Sciatic nerve (tissue), 2 donors: ENCODE measurements around the gene ADCY2. TPM values are rescaled to one million over a fixed set of nuclear protein-coding genes. Genes with fewer than 3 reads are reported as not detected.

Source experiments
- ATAC-seq: fragments of 200-7000 bp; cut with Tn5 transposase; one replicate; pipeline ENCODE4 v1.9.1; 2020; ENCODE audit warnings: mild to moderate bottlenecking, moderate library complexity
- DNase-seq: peaks from one replicate; pipeline ENCODE4 v3.0.0-alpha.2; 2020; ENCODE audit warnings: low spot score
- intact Hi-C: fragments of 100-400 bp; cut with DNase I; formaldehyde crosslinking; loops from one replicate; pipeline ENCODE4 v1.14.2; 2022
- total RNA-seq: library from RNA; stranded (reverse); fragmentation: NEBNext Ultra II Directional; extraction: Animal tissue kit (Norgen Biotek cat#: 25700); gene quantifications from one replicate; pipeline ENCODE4 v1.2.1, GENCODE V29; 2021
- donor health status: DM: no; HTN: no; CAD: no.
- donor health status: DM: no; HTN: no; CAD: no.

Gene ADCY2
- total RNA-seq, 1 donor from 2014 or later = 10.0 TPM

GRCh38 chr5:7615566-7616061 lies 219.7 kb downstream of the ADCY2 start:
- intact Hi-C loops = no loop called here
- DNase-seq (no peak), ATAC-seq (no peak)

GRCh38 chr5:7616897-7617296 lies 221.0 kb downstream of the ADCY2 start:
- intact Hi-C loops = no loop called here
- DNase-seq = no peak
- no peak for ATAC-seq

DNA sequence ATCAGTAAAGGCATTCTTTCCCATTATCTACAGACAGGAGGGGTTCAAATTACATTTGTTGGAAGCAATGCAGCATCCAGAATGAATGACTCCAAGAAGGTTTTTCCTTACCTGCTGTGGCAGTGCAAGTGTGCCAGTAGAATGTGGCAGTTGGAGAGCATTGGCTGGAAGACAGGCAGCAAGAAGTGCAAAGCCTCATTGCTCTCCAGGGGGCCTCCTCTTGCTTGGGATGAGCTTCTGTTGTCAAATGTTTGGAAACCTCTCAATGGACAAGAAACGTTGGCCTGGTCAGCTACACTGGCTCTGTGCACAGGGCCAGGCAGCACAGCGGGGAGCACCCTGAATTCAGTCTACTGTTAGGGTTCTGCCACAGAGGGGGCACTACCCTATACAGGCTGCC lies 226.6 kb downstream of the ADCY2 start:
- ATAC-seq (no peak), DNase-seq (no peak)
- intact Hi-C loops = no loop called here

- ATAC-seq (no peak), DNase-seq (no peak)
- intact Hi-C loops = no loop called here
Observed at GRCh38 chr5:7625740-7626139, 229.8 kb downstream of the ADCY2 start.

DNA sequence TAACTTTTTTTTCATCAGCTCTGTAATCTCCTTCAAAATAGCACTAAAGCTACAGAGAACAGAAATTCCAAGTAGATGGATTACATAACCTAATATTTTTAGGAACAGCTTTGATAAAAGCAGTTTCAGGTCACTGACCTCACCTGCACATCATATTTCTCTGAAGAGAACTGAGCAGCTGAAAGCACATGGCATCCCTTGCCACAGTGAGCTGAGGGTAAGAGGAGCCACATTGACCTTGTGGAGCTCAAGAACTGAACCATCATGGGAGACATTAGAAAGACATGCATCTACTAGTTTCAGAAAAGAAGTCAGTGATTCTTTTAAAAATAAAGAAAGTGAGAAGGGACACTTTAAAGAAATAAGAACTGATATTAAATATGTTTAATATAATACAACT lies 232.3 kb downstream of the ADCY2 start:
- intact Hi-C loops = no loop called here
- DNase-seq (no peak), ATAC-seq (no peak)

DNA sequence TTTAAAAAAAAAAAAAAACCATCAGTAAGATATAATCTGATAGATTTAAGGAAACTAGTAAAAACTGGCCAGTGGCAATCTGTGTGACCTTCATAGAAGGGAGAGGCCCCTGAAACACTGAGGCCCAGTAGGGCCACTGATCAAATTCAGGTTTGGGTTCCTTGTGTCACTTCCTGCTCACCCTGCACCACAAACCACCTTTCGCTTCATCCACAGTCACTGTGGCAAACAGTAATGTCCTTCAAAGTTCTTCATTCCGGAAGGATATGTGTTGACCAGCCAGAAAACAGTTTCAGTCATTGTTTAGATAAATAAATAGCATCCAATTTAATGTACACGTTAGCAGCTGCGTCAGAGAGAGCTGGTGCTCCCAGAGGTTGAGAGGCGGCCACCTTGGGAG lies 232.9 kb downstream of the ADCY2 start:
- DNase-seq (no peak), ATAC-seq (no peak)
- intact Hi-C loops = no loop called here

DNA sequence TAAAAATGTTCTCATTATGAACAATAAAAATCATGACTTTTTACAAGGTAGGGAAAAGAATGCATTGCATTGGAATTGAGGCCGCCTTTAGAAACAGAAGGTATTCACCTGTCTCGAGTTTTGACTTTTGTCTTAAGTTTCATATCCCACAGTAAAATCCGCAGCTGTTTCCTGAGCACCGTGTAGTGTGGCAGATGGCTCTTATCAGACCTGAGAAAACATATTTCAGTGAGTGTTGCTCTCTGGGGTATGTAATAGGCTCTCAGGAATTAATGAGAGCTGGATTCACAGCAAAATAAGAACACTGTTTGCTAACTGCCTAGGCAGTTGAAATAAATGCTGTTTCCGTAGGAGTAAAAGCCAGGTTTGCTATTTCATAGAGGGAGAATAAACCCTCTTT lies 233.6 kb downstream of the ADCY2 start:
- ATAC-seq = no peak
- DNase-seq = no peak
- intact Hi-C loops = no loop called here

DNA sequence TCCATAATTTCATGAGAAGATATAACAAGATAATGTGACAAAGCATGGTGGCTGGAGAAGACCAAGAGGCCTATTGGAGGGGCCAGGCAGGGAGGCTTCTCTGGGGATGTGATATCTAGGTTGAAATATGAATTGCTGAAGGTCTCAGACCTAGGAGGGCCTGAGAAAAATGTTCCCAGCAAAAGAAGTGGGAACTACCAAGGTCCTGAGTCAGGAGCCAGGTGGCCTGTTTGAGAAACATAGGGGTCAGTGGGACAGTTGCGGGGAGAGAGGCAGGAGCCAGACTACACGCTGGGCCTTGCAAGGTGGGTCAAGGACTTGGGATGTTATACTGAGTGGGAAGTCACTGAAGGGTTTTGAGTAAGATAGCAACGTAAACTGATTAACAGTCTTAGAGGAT lies 238.9 kb downstream of the ADCY2 start:
- no peak for ATAC-seq
- DNase-seq = no peak
- intact Hi-C loops = no loop called here

- ATAC-seq (no peak), DNase-seq (no peak)
- intact Hi-C loops = no loop called here
Observed at GRCh38 chr5:7638456-7638855, 242.5 kb downstream of the ADCY2 start.

- intact Hi-C loops = no loop called here
- DNase-seq (no peak), ATAC-seq (no peak)
Observed at GRCh38 chr5:7642029-7642428, 246.1 kb downstream of the ADCY2 start.

- intact Hi-C loops = no loop called here
- DNase-seq = no peak
- ATAC-seq = no peak
Observed at GRCh38 chr5:7644723-7645122, 248.8 kb downstream of the ADCY2 start.

GRCh38 chr5:7650755-7651154 lies 254.8 kb downstream of the ADCY2 start:
- ATAC-seq = peak; percentile 36
- intact Hi-C loops = no loop called here
- DNase-seq = no peak

- intact Hi-C loops = no loop called here
- DNase-seq (no peak), ATAC-seq (no peak)
Observed at GRCh38 chr5:7653046-7653445, 257.1 kb downstream of the ADCY2 start.

GRCh38 chr5:7657153-7657552 lies 261.2 kb downstream of the ADCY2 start:
- ATAC-seq (no peak), DNase-seq (no peak)
- intact Hi-C loops = no loop called here

GRCh38 chr5:7659420-7659819 lies 263.5 kb downstream of the ADCY2 start:
- intact Hi-C loops = no loop called here
- DNase-seq (no peak), ATAC-seq (no peak)

DNA sequence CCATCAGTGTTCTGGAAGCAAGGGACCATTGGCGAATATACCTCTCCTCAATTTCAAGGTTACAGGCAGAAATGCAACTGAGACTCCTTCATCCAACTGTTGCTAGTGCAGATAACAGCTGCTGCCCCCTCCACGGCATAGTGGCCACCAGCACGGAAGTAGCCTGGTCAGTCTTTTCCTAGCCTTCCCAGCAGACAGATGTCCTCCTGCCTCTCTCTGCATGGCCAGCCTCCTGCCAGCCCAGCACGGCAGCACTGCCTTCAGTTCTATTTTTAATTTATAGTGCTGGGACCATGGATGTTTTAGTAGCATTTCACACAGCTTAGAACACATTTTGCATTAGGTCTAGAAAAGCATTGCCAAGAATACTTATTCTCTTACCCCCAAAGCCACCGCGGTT lies 266.4 kb downstream of the ADCY2 start:
- intact Hi-C loops = no loop called here
- no peak for ATAC-seq
- DNase-seq = no peak

DNA sequence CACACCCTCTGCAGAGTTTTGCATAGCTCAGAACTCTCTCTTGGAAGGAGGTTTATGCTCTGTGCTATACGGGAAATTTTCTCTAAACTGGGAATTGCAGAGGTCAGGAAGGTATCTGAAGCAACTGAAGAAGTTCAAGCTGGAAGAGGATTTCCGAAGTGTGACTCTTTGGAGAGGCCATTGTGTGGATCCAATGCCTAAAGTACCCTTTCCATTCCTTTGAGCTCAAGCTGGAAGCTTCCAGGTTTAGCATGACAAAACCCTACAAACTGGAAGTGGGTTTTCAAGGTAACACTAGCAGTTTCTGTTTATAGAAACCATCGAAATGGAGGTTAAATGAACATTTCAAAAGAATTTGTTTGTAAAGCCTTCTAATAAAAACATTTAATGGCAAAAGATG lies 267.9 kb downstream of the ADCY2 start:
- intact Hi-C loops = no loop called here
- DNase-seq (no peak), ATAC-seq (no peak)

DNA sequence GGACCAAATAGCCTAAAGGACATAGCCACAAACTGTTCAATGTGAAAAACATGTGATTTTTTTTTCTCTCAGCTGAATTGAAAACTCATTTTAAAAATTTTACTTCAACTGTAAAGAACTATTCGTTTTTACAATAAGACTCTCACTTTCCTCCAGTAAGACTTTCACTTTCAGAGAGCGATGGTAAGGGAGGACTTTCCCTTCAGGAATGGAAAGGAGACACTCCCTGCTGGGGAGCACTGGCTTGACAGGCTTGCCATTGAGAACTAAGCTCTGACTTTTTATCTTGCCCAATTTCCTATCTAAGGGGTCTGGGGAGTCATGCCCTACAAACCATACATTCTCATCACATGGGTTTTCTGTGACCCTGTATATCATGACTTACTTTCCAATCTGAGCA lies 268.3 kb downstream of the ADCY2 start:
- no peak for DNase-seq

GRCh38 chr5:7667216-7667767 lies 271.4 kb downstream of the ADCY2 start:
- ATAC-seq = no peak
- DNase-seq = no peak

More for the DNA sequence above, 268.3 kb downstream of the ADCY2 start:
- no peak for ATAC-seq
- intact Hi-C loops = no loop called here

DNA sequence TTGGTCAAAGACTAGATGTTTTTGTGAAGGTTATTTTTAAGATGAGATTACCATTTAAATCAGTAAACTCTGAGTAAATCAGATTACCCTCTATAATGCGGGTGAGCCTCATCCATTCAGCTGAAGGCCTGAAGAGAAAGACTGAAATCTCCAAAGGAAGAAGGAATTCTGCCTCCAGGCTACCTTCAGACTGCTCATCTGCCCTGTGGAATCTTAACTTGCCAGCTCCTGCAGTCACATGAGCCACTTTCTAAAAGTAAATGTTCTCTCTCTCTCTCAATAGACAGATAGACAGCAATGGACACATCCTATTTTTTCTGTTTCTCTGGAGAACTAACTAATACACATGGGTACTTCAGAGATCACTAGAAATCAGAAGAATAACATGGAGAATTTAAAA lies 272.2 kb downstream of the ADCY2 start:
- DNase-seq (no peak), ATAC-seq (no peak)
- intact Hi-C loops = no loop called here

More at GRCh38 chr5:7667216-7667767, 271.4 kb downstream of the ADCY2 start:
- intact Hi-C loops = no loop called here

DNA sequence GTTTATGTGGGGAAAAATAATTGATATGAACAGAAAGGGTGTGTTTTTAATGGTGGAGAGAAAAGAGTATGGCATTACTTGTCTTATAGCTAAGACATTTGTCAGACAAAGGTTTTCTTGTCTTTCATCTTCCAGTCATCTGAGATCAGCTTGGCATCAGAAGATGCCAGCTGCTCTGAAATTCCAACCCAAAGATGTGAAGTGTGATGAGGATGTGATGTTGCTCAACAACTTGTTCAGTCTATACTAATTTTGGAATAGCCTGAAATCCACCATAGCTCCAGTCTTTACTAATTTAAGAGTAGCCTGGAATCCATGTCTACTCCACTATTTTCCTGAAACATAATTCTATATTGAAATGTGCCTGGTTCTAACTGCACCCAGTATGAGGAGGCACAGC lies 272.7 kb downstream of the ADCY2 start:
- no peak for DNase-seq
- ATAC-seq = no peak
- intact Hi-C loops = loop anchor here (1.0 kb wide), 1 partner anchor 36 kb away; no protein-coding TSS in a partner anchor
